Pons (tissue), 1 donor: Measurements from ENCODE around the gene OR13C5.
"Not testable (repeated sequence)": the region's sequence is repeated elsewhere in the genome, so short reads cannot be mapped to it uniquely, and the experiment has no call there.

Experiments
- DNase-seq: peaks from one replicate; pipeline ENCODE4 v3.0.0-alpha.2; 2016; ENCODE audit warnings: low spot score

The OR13C5 gene

GRCh38 chr9:104599313-104599712 is at the start of gene OR13C5:
TSS of gene OR13C5 (minus strand) at chr9:104599413. CDS start at chr9:104599413, 0 bp downstream.
- DNase-seq, result not testable (repeated sequence)

GRCh38 chr9:104635456-104635855 is 36.2 kb upstream of the OR13C5 start:
- no peak for DNase-seq

GRCh38 chr9:104633976-104634520 is 34.8 kb upstream of the OR13C5 start:
- no peak for DNase-seq

- not testable (repeated sequence) for DNase-seq
These were observed 26.8 kb upstream of the OR13C5 start for GRCh38 chr9:104625964-104626363.

- DNase-seq, result no peak
These were observed 18.9 kb upstream of the OR13C5 start, which contains the start of gene OR13C9 for GRCh38 chr9:104618104-104618503. TSS of gene OR13C9 (minus strand) at chr9:104618204. CDS start at chr9:104618204, 0 bp downstream.

- no peak for DNase-seq
These were observed 18.2 kb upstream of the OR13C5 start for GRCh38 chr9:104617418-104617817.

GRCh38 chr9:104611213-104611612 is 12.0 kb upstream of the OR13C5 start:
- no peak for DNase-seq

- DNase-seq, result peak; percentile 5
These were observed 9.1 kb upstream of the OR13C5 start for GRCh38 chr9:104608336-104608735.

- no peak for DNase-seq
These were observed 6.9 kb upstream of the OR13C5 start for GRCh38 chr9:104606152-104606551.

- not testable (repeated sequence) for DNase-seq
These were observed 6.3 kb upstream of the OR13C5 start, which contains the start of gene OR13C2 for GRCh38 chr9:104605527-104605926. TSS of gene OR13C2 (minus strand) at chr9:104605627. CDS start at chr9:104605627, 0 bp downstream.

GRCh38 chr9:104604801-104605200 is 5.6 kb upstream of the OR13C5 start:
- no peak for DNase-seq

GRCh38 chr9:104598749-104599148 is 464 bp downstream of the OR13C5 start:
- DNase-seq, result not testable (repeated sequence)

GRCh38 chr9:104589626-104590025 is 9.6 kb downstream of the OR13C5 start:
- no peak for DNase-seq

GRCh38 chr9:104586496-104587180 is 12.6 kb downstream of the OR13C5 start:
- no peak for DNase-seq

- DNase-seq, result no peak
These were observed 18.7 kb downstream of the OR13C5 start for GRCh38 chr9:104580562-104580961.

- DNase-seq, result no peak
These were observed 21.9 kb downstream of the OR13C5 start for GRCh38 chr9:104577263-104577662.

- no peak for DNase-seq
These were observed 23.8 kb downstream of the OR13C5 start for GRCh38 chr9:104575456-104575855.

GRCh38 chr9:104572612-104573011 is 26.6 kb downstream of the OR13C5 start:
- no peak for DNase-seq

- DNase-seq, result no peak
These were observed 30.3 kb downstream of the OR13C5 start, which contains the start of gene OR13C8 for GRCh38 chr9:104568868-104569267. TSS of gene OR13C8 (plus strand) at chr9:104569168. CDS start at chr9:104569168, 0 bp downstream.

GRCh38 chr9:104564358-104564757 is 34.9 kb downstream of the OR13C5 start:
- no peak for DNase-seq

GRCh38 chr9:104556830-104557634 is 42.2 kb downstream of the OR13C5 start:
- no peak for DNase-seq

GRCh38 chr9:104555521-104555920 is 43.7 kb downstream of the OR13C5 start:
- DNase-seq, result no peak

GRCh38 chr9:104553261-104553660 is 46.0 kb downstream of the OR13C5 start:
- DNase-seq, result no peak
